ENCODE measurements around the gene FAM107B.

DNA sequence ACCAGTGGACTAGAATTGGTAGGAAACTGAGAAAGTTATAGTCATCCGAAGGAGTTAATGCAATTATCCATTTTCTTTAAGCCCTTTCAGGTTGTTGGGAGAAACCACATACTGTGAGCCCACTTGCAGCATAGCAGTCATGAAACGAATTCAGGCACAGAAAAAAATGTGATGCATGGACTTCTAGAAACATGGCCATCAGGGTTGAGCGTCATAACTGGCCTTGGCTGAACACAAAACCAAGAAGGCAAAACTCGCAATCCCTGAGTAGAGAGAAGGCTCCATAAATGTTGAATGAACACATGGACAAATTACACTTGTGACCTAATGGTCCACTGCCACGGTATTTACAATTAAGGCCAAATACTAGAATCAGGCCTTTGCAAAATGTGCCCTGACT is 121.9 kb downstream of the FAM107B start:
- TF ChIP-seq CREB1 (IDR thresholded peaks at IDR 0.05; ENCODE audit: low read depth) (no peak), EP300 (IDR thresholded peaks at IDR 0.05; ENCODE audit: borderline replicate concordance) (no peak)
